Ovary (tissue), 9 donors: Measurements from ENCODE around the gene TSPEAR. TPM values are rescaled to one million over a fixed set of nuclear protein-coding genes. Genes with fewer than 3 reads are reported as not detected.

Experiments used
- DNase-seq, 5 donors: peaks; one replicate each; pipeline ENCODE4 v3.0.0-alpha.2; 2019 to 2020
- H3K27ac ChIP-seq, 2 donors: fragments of 200-600 bp; one replicate each; pipeline versions ENCODE4 v1.5.1 to v1.8.0; 2019 to 2022
- H3K27me3 ChIP-seq: fragments of 200-600 bp; one replicate; pipeline ENCODE4 v1.8.0; 2022
- H3K36me3 ChIP-seq: fragments of 200-600 bp; sonication (generic); one replicate; pipeline ENCODE4 v1.5.1; 2019
- H3K4me1 ChIP-seq: one replicate; pipeline ENCODE4 v1.8.1; 2013; ENCODE audit warnings: mild to moderate bottlenecking, moderate library complexity; ENCODE audit not compliant: insufficient read depth
- H3K4me3 ChIP-seq: fragments of 200-600 bp; sonication (generic); one replicate; pipeline ENCODE4 v1.5.1; 2017
- H3K9me3 ChIP-seq, 2 donors: fragments of 200-600 bp in 1 of 2; sonication (generic) in 1 of 2; one replicate each; pipeline versions ENCODE4 v1.5.1 to v1.8.1; 2013 to 2019; ENCODE audit warnings: mild to moderate bottlenecking in 1 of 2, moderate library complexity in 1 of 2
- CTCF ChIP-seq, 3 donors: fragments of 450-650 bp in 2 of 3; fragments of 200-600 bp in 1 of 3; IDR thresholded peaks; one replicate each; pipeline versions ENCODE4 v1.5.1 to v1.8.0; 2016 to 2022; ENCODE audit warnings: antibody characterized with exemption in 3 of 3, mild to moderate bottlenecking in 1 of 3
- EP300 ChIP-seq: sonication (generic); formaldehyde crosslinking; IDR thresholded peaks from one replicate; pipeline ENCODE4 v1.6.1; 2017; ENCODE audit warnings: antibody characterized with exemption
- POLR2A ChIP-seq: fragments of 450-650 bp; IDR thresholded peaks from one replicate; pipeline ENCODE4 v1.6.1; 2017; ENCODE audit warnings: antibody characterized with exemption, mild to moderate bottlenecking, moderate library complexity
- WGBS, 3 donors: extraction: QIAGEN DNeasy Blood & Tissue Kit in 1 of 3; methylation state at CpG; one replicate each; pipeline versions ENCODE4 v1.1.5 to v1.1.7; 2013 to 2017; 5-methylcytosine and 5-hydroxymethylcytosine counted together
- intact Hi-C, 4 donors: fragments of 100-400 bp; cut with DNase I; formaldehyde crosslinking; loops; one replicate each; pipeline versions ENCODE4 v1.11.0 to v1.15.1; 2022 to 2023
- polyA plus RNA-seq, 2 donors: library from polyadenylated mRNA; stranded (reverse); fragments of 200-250 nt in 1 of 2; fragments of 350-450 nt in 1 of 2; fragmentation: Illumina TruSeq in 1 of 2; extraction: RNeasy Lipid Tissue Mini Kit (QIAGEN cat#74804) in 1 of 2; gene quantifications; one replicate each; pipeline ENCODE4 v1.2.3, GENCODE V29; 2013 to 2014
- total RNA-seq, 7 donors: library from RNA; depleted of rRNA in 2 of 7; stranded (reverse); fragments of >200 nt in 2 of 7; fragmentation: NEBNext Ultra II Directional in 3 of 7; extraction: Animal tissue kit (Norgen Biotek cat#: 25700) in 3 of 7; gene quantifications; one replicate each; pipeline versions ENCODE4 v1.1.0 to v1.2.4, GENCODE V29; 2016 to 2023
- donor health status: DM: no; HTN: no; CAD: no; lungs with moderate emphysema.
- donor health status: DM: no; HTN: no; CAD: no.
- donor health status: Bipolar disorder and iron deficiency.
- donor health status: DM: yes; HTN: yes; CAD: no.
- donor health status: DM: no; HTN: no; CAD: no.
- donor health status: DM: yes; HTN: yes; CAD: no.

TSPEAR gene
- total and polyA plus RNA-seq, 9 donors = 0.07 to 0.27 (median 0.11) TPM; not detected in 4

- Histone ChIP-seq H3K4me1 (no peaks in the 10 kb centered on the region), H3K4me3 (no peak overlapping the region), H3K27me3 (no peaks in the 10 kb centered on the region), H3K9me3 (peaks cover 0 to 3% of the 10 kb centered on the region in 2 donors), H3K36me3 (no peaks in the 10 kb centered on the region), H3K27ac (no peak overlapping the region)
- 69 to 72% (median 70%) methylated on average over 25 of the region's 25 CpGs for WGBS, 3 donors
- intact Hi-C loops = no loop called here
- TF ChIP-seq POLR2A = no peak
- no peak for TF ChIP-seq EP300
- no peak for DNase-seq
Observed at GRCh38 chr21:44549525-44550211, 161.7 kb downstream of the TSPEAR start.

DNA sequence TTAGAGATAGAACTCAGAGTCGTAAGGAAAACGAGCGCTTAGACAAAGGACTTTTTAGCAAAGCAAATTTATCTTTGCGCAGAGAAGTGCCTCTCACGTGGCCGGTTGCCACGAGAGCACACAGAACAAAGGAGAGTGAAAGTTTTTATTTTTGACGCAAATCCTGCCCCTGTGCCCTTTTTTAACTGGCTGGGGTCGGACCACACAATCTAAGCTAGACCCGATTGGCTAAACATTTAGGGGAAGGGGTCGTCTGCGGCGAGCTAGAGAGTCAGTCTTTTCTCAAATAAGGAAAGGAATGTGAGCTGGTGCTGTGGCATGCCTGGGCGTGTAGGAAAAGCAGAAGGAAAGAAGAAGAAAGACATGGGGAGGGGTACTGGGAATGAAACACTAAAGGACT, 162.4 kb downstream of the TSPEAR start:
- H3K27ac ChIP-seq = no peak overlapping the region
- no peak for TF ChIP-seq CTCF (IDR thresholded peaks at IDR 0.05)
- no peak for TF ChIP-seq POLR2A
- no peak for TF ChIP-seq EP300
- peaks cover 0 to 3% of the 10 kb centered on the region in 2 donors for H3K9me3 ChIP-seq
- H3K27me3 ChIP-seq = no peaks in the 10 kb centered on the region
- DNase-seq = no peak
- WGBS, 3 donors = 17 to 19% (median 17%) methylated on average over 14 of the region's 14 CpGs
- intact Hi-C loops = no loop called here
- no peak overlapping the region for H3K4me3 ChIP-seq
- H3K36me3 ChIP-seq = no peaks in the 10 kb centered on the region
- H3K4me1 ChIP-seq = no peaks in the 10 kb centered on the region

- TF ChIP-seq CTCF (IDR thresholded peaks at IDR 0.05) (no peak), EP300 (no peak), POLR2A (no peak)
- no peak for DNase-seq
- WGBS, 3 donors = 50 to 59% (median 52%) methylated on average over 13 of the region's 13 CpGs
Observed at GRCh38 chr21:44548381-44548780, 163.0 kb downstream of the TSPEAR start.

DNA sequence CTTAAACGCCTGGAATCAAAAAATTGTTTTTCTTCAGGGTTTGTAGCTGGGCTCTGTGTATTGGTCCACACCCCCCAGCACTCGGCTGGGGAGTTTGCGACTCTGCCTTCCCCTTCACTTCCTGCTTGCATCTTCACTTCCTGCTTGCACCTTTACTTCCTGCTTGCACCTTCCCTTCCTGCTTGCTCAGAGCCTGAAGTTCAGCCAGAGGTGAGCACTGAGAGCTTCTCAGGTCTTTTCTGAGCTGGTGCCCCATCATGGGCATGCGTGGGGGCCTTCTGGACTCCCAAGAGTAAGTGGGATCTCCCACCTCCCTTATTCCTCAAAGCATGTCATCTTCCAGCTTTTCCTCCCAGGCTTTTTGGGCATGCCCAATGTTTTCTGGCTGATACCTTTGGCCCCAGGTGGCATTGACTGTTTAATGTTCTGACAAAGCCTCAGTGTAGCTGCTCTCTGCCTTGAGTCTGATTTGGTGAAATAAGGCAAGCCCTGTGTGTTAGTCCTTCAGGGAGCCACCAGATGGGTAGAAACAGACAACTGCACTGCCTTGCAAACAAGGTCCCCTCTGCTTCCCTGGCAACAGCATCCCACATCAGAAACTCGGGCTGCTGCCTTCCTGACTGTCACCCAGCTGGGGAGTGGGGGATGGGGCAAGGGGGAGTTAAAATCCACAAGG, 163.6 kb downstream of the TSPEAR start:
- peaks cover 0 to 3% of the 10 kb centered on the region in 2 donors for H3K9me3 ChIP-seq
- WGBS, 3 donors = 56 to 59% (median 56%) methylated on average over 5 of the region's 5 CpGs
- DNase-seq = no peak
- H3K4me3 ChIP-seq = no peak overlapping the region
- H3K36me3 ChIP-seq = no peaks in the 10 kb centered on the region
- intact Hi-C loops = no loop called here
- no peak overlapping the region for H3K27ac ChIP-seq
- no peaks in the 10 kb centered on the region for H3K4me1 ChIP-seq
- no peaks in the 10 kb centered on the region for H3K27me3 ChIP-seq
- no peak for TF ChIP-seq POLR2A
- no peak for TF ChIP-seq EP300
- TF ChIP-seq CTCF (IDR thresholded peaks at IDR 0.05) = no peak

More at GRCh38 chr21:44548381-44548780, 163.0 kb downstream of the TSPEAR start:
- Histone ChIP-seq H3K27ac (no peak overlapping the region), H3K36me3 (no peaks in the 10 kb centered on the region), H3K27me3 (no peaks in the 10 kb centered on the region), H3K4me3 (no peak overlapping the region), H3K4me1 (no peaks in the 10 kb centered on the region), H3K9me3 (peaks cover 0 to 3% of the 10 kb centered on the region in 2 donors)
- intact Hi-C loops = no loop called here

DNA sequence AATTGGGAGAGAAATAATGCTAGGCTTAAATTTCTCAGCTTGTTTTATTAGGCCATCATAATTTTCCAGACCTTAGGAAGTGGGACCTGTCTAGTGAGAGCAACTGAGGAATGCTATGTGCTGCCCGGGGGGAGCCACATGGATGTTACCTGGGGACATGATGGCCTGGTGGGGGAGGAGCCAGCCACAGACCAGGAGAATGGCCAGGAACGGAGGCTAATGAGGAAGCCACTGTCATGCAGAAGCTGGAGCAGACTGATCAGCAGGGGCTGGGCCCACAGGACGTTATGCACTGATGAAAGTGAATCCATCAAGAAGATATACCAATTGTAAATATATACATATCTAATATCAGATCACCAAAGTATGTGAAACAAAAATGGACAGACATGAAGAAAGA, 166.8 kb downstream of the TSPEAR start:
- 63 to 76% (median 68%) methylated on average over 3 of the region's 3 CpGs for WGBS, 3 donors
- H3K36me3 ChIP-seq = no peaks in the 10 kb centered on the region
- H3K27me3 ChIP-seq = no peaks in the 10 kb centered on the region
- intact Hi-C loops = no loop called here
- no peaks in the 10 kb centered on the region for H3K9me3 ChIP-seq
- no peak for DNase-seq
- H3K4me1 ChIP-seq = no peaks in the 10 kb centered on the region
- H3K27ac ChIP-seq = no peak overlapping the region
- H3K4me3 ChIP-seq = no peak overlapping the region
- TF ChIP-seq CTCF (IDR thresholded peaks at IDR 0.05) (no peak), POLR2A (no peak), EP300 (no peak)
